A549 (cell line): ENCODE measurements around the gene TMEM135. TPM values are rescaled to one million over a fixed set of nuclear protein-coding genes. Genes with fewer than 3 reads are reported as not detected.

ENCODE experiments used
- ATAC-seq, 2 experiments: fragments of 200-7000 bp in 1 of 2; fragments of >200 bp in 1 of 2; cut with Nextera tagmentation in 1 of 2; cut with Tn5 transposase in 1 of 2; 3 replicates each; pipeline versions ENCODE4 v1.8.0 to v1.9.1; 2018 to 2020; ENCODE audit warnings: mild to moderate bottlenecking in 1 of 2, moderate library complexity in 1 of 2
- CTCF ChIA-PET: fragments of 300-600 bp; sonication (Branson Sonifier 250); formaldehyde crosslinking; extraction: SDS; loops from one replicate; lab custom pipeline; 2021; ENCODE audit warnings: antibody characterized with exemption, inconsistent platforms; lab: Yijun Ruan, JAX
- POLR2A ChIA-PET: fragments of 350-600 bp; formaldehyde crosslinking; extraction: SDS; loops from one replicate; lab custom pipeline; 2021; ENCODE audit warnings: antibody characterized with exemption, inconsistent platforms; lab: Yijun Ruan, JAX
- DNase-seq, 2 experiments: peaks; one replicate each; pipeline versions ENCODE4 v3.0.0 to v3.0.0-alpha.2; 2011 to 2016; ENCODE audit warnings: low read depth in 1 of 2, low spot score in 1 of 2
- FAIRE-seq: peaks from 2 replicates; lab custom pipeline; 2011; peaks lifted over from hg19 to GRCh38; lab: Jason Lieb, UNC
- H3K27ac ChIP-seq, 2 experiments: fragments of >200 bp; sonication (Bioruptor Twin); formaldehyde crosslinking; 3 replicates each; pipeline ENCODE4 v1.5.1; 2016 to 2017
- H3K4me1 ChIP-seq: fragments of >200 bp; sonication (Bioruptor Twin); formaldehyde crosslinking; 3 replicates; pipeline ENCODE4 v1.6.1; 2016
- H3K4me2 ChIP-seq: fragments of >200 bp; sonication (Bioruptor Twin); formaldehyde crosslinking; 3 replicates; pipeline ENCODE4 v1.6.1; 2016
- H3K4me3 ChIP-seq: fragments of >200 bp; sonication (Bioruptor Twin); formaldehyde crosslinking; 3 replicates; pipeline ENCODE4 v1.5.1; 2016
- H3K9me3 ChIP-seq: fragments of >200 bp; sonication (Bioruptor Twin); formaldehyde crosslinking; 3 replicates; pipeline ENCODE4 v1.6.1; 2016
- BHLHE40 ChIP-seq: IDR thresholded peaks from 2 replicates; pipeline ENCODE4 v1.6.1; 2012; ENCODE audit warnings: low read depth, low read length, inconsistent platforms
- CBX2 ChIP-seq: fragments of 200-600 bp; sonication (generic); IDR thresholded peaks from 2 replicates; pipeline ENCODE4 v1.6.1; 2016; ENCODE audit warnings: low read depth, mild to moderate bottlenecking, borderline replicate concordance
- CHD2 ChIP-seq: fragments of 150-350 bp; IDR thresholded peaks from 2 replicates; pipeline ENCODE4 v1.6.1; 2014; ENCODE audit warnings: low read length; ENCODE audit not compliant: partially characterized antibody
- CHD4 ChIP-seq: fragments of 200-600 bp; sonication (generic); IDR thresholded peaks from 2 replicates; pipeline ENCODE4 v1.6.1; 2016; ENCODE audit warnings: antibody characterized with exemption, mild to moderate bottlenecking, borderline replicate concordance
- CTCF ChIP-seq: fragments of >200 bp; sonication (Bioruptor Twin); formaldehyde crosslinking; IDR thresholded peaks from 3 replicates; pipeline ENCODE4 v1.5.1; 2016
- ELK1 ChIP-seq: fragments of 150-350 bp; IDR thresholded peaks from 2 replicates; pipeline ENCODE4 v1.6.1; 2014; ENCODE audit warnings: low read depth, mild to moderate bottlenecking, low read length
- EP300 ChIP-seq, 2 experiments: fragments of >200 bp; sonication (Bioruptor Twin); formaldehyde crosslinking; IDR thresholded peaks; 2 replicates in 1 of 2; 3 replicates in 1 of 2; pipeline ENCODE4 v1.6.1; 2016 to 2017
- FOSB ChIP-seq: fragments of 250-450 bp; sonication (Bioruptor Pico); IDR thresholded peaks from 2 replicates; pipeline ENCODE4 v1.5.0; 2020; ENCODE audit warnings: mild to moderate bottlenecking, moderate library complexity
- FOSL2 ChIP-seq, 2 experiments: fragments of 450-650 bp in 1 of 2; fragments of >200 bp in 1 of 2; sonication (Bioruptor Twin) in 1 of 2; formaldehyde crosslinking; IDR thresholded peaks; 2 replicates each; pipeline versions ENCODE4 v1.5.0 to v1.6.1; 2016 to 2020; ENCODE audit warnings: mild to moderate bottlenecking in 1 of 2, moderate library complexity in 1 of 2
- HES2 ChIP-seq: fragments of >200 bp; sonication (Bioruptor Twin); formaldehyde crosslinking; IDR thresholded peaks from 2 replicates; pipeline ENCODE4 v1.6.1; 2016
- HOXA7 ChIP-seq: fragments of 250-450 bp; sonication (Bioruptor Pico); IDR thresholded peaks from 2 replicates; pipeline ENCODE4 v1.5.0; 2020; ENCODE audit warnings: mild to moderate bottlenecking, moderate library complexity
- JUN ChIP-seq, 2 experiments: fragments of >200 bp; sonication (Bioruptor Twin); formaldehyde crosslinking; IDR thresholded peaks; 2 replicates in 1 of 2; 3 replicates in 1 of 2; pipeline ENCODE4 v1.6.1; 2016 to 2017
- JUNB ChIP-seq: fragments of >200 bp; sonication (Bioruptor Twin); formaldehyde crosslinking; IDR thresholded peaks from 2 replicates; pipeline ENCODE4 v1.6.1; 2016
- KDM5A ChIP-seq: fragments of 200-600 bp; sonication (generic); IDR thresholded peaks from 2 replicates; pipeline ENCODE4 v1.6.1; 2016; ENCODE audit warnings: antibody characterized with exemption, mild to moderate bottlenecking
- MYC ChIP-seq: IDR thresholded peaks from 2 replicates; pipeline ENCODE4 v1.6.1; 2012; ENCODE audit warnings: mild to moderate bottlenecking, inconsistent platforms, low read length, improper control_type of control experiment, borderline replicate concordance
- PHF8 ChIP-seq: fragments of 200-600 bp; sonication (generic); IDR thresholded peaks from 2 replicates; pipeline ENCODE4 v1.6.1; 2016; ENCODE audit warnings: low read depth, mild to moderate bottlenecking, antibody characterized with exemption, moderate library complexity, borderline replicate concordance
- POLR2AphosphoS2 ChIP-seq: conservative IDR thresholded peaks from 2 replicates; pipeline ENCODE4 v1.6.1; 2012; ENCODE audit warnings: low read length, improper control_type of control experiment, inconsistent platforms
- RAD21 ChIP-seq, 2 experiments: fragments of >200 bp in 1 of 2; sonication (Bioruptor Twin) in 1 of 2; formaldehyde crosslinking in 1 of 2; IDR thresholded peaks in 1 of 2; conservative IDR thresholded peaks in 1 of 2; 2 replicates in 1 of 2; 3 replicates in 1 of 2; pipeline ENCODE4 v1.6.1; 2012 to 2018; ENCODE audit warnings: inconsistent platforms in 1 of 2
- REST ChIP-seq: fragments of 200-600 bp; sonication (generic); IDR thresholded peaks from 2 replicates; pipeline ENCODE4 v1.6.1; 2016; ENCODE audit warnings: antibody characterized with exemption, mild to moderate bottlenecking, moderate library complexity
- SREBF2 ChIP-seq: fragments of 450-650 bp; IDR thresholded peaks from 2 replicates; pipeline ENCODE4 v1.6.1; 2014; ENCODE audit warnings: mild to moderate bottlenecking, moderate library complexity
- ZFP36 ChIP-seq: fragments of 450-650 bp; IDR thresholded peaks from 2 replicates; pipeline ENCODE4 v1.6.1; 2014; ENCODE audit warnings: borderline replicate concordance; ENCODE audit not compliant: partially characterized antibody
- WGBS: methylation state at CpG from one replicate; pipeline ENCODE4 v1.1.6; 2017; ENCODE audit errors: missing lambda C conversion rate; 5-methylcytosine and 5-hydroxymethylcytosine counted together
- polyA plus RNA-seq, 4 experiments: library from polyadenylated mRNA; depleted of rRNA in 3 of 4; stranded (reverse); fragments of >200 nt; fragmentation: RNase III in 1 of 4; extraction: RNeasy Plus Mini Kit Qiagen cat#74134 plus additional on column Dnase treatment in 1 of 4; gene quantifications; 2 replicates in 3 of 4; 3 replicates in 1 of 4; pipeline ENCODE4 v1.2.3, GENCODE V29; 2011 to 2017

The TMEM135 gene
- polyA plus RNA-seq, 2 of the 4 experiments (the other 2 are of a cell fraction), result 18.4 to 18.5 TPM

- TF ChIP-seq MYC (no peak), ELK1 (no peak)
Observed at GRCh38 chr11:87203907-87204602, 166.3 kb downstream of the TMEM135 start (continued).

- CTCF ChIA-PET, result no interaction called here
- H3K4me3 ChIP-seq, result no peak overlapping the region
- no peak overlapping the region for H3K27ac ChIP-seq
- no peak overlapping the region for H3K4me2 ChIP-seq
- TF ChIP-seq JUNB, result no peak
- TF ChIP-seq ZFP36, result no peak
- no peak for TF ChIP-seq EP300 (IDR thresholded peaks at IDR 0.05)
- TF ChIP-seq CTCF, result no peak
- no peak for TF ChIP-seq CHD4
- no peak for TF ChIP-seq CHD2
- no peak for TF ChIP-seq REST
- TF ChIP-seq HOXA7 (CRISPR knock-in tag), result no peak
- no peak for TF ChIP-seq PHF8
- TF ChIP-seq SREBF2, result no peak
- no peak for TF ChIP-seq CBX2
- no peak for TF ChIP-seq FOSB
- TF ChIP-seq POLR2AphosphoS2, result no peak
- no peak for TF ChIP-seq RAD21 (conservative IDR thresholded peaks at IDR 0.05 in 1 of 2, IDR thresholded peaks at IDR 0.05 in 1 of 2)
- no peak for TF ChIP-seq JUN (IDR thresholded peaks at IDR 0.05)
- TF ChIP-seq HES2, result no peak
- no peak for TF ChIP-seq KDM5A
- no peak for TF ChIP-seq BHLHE40
- no peak for TF ChIP-seq FOSL2 (IDR thresholded peaks at IDR 0.05)
- no peak for TF ChIP-seq FOSL2 (CRISPR knock-in tag; IDR thresholded peaks at IDR 0.05)
- 78% methylated on average over 1 of the region's 1 CpG for WGBS
- H3K4me1 ChIP-seq, result no peaks in the 10 kb centered on the region
- ATAC-seq, result no peak
- no peak for DNase-seq
- no peaks in the 10 kb centered on the region for H3K9me3 ChIP-seq
- POLR2A ChIA-PET, result no interaction called here
- no peak for FAIRE-seq
Observed at GRCh38 chr11:87212891-87213290, 175.2 kb downstream of the TMEM135 start.
